HG02588 (cell line): ENCODE data around the gene KCNN1.
A peak's percentile ranks its signal among the peaks of the same experiment; 100 is the strongest.
"Not testable (repeated sequence)": the region's sequence is repeated elsewhere in the genome, so short reads cannot be mapped to it uniquely, and the experiment has no call there.

Source experiments
- ATAC-seq: cut with Tn5 transposase; IDR thresholded peaks from one replicate; pipeline ENCODE4 v1.9.1; 2021; ENCODE audit warnings: mild to moderate bottlenecking, moderate library complexity; ENCODE audit not compliant: unreplicated experiment

Gene KCNN1

GRCh38 chr19:18021121-18021755 lies 54.3 kb downstream of the KCNN1 start:
- ATAC-seq = no peak

- ATAC-seq = no peak
Measured at GRCh38 chr19:18023622-18024251, 56.8 kb downstream of the KCNN1 start.

- no peak for ATAC-seq
Measured at GRCh38 chr19:18027151-18027550, 60.2 kb downstream of the KCNN1 start.

GRCh38 chr19:18029617-18030338 lies 62.9 kb downstream of the KCNN1 start:
- ATAC-seq = no peak

- ATAC-seq = not testable (repeated sequence)
Measured at GRCh38 chr19:18031401-18031800, 64.5 kb downstream of the KCNN1 start.

- ATAC-seq = not testable (repeated sequence)
Measured at GRCh38 chr19:18032102-18032501, 65.2 kb downstream of the KCNN1 start.

- no peak for ATAC-seq
Measured at GRCh38 chr19:18041054-18041453, 74.1 kb downstream of the KCNN1 start.

- no peak for ATAC-seq
Measured at GRCh38 chr19:18043676-18044075, 76.8 kb downstream of the KCNN1 start.

GRCh38 chr19:18044825-18045304 lies 78.0 kb downstream of the KCNN1 start:
- ATAC-seq = peak; percentile 80

GRCh38 chr19:18045307-18046050 lies 78.6 kb downstream of the KCNN1 start:
- ATAC-seq = no peak

GRCh38 chr19:18046059-18046718 lies 79.3 kb downstream of the KCNN1 start:
- ATAC-seq = no peak

- ATAC-seq = no peak
Measured at GRCh38 chr19:18049385-18049784, 82.5 kb downstream of the KCNN1 start.
